ENCODE data around the gene M1AP. TPM values are rescaled to one million over a fixed set of nuclear protein-coding genes. Genes with fewer than 3 reads are reported as not detected.

The M1AP gene
- total RNA-seq, 1 donor from 2014 or later: 0.74 TPM

GRCh38 chr2:74548285-74548899 is 99.7 kb downstream of the M1AP start:
- Mint-ChIP-seq H3K36me3 (ENCODE audit: low read depth, unreplicated experiment) (peaks cover 15% of the 10 kb centered on the region), H3K27me3 (ENCODE audit: unreplicated experiment) (peaks cover 8% of the 10 kb centered on the region), H3K27ac (ENCODE audit: unreplicated experiment) (peak overlapping the region; percentile 45), H3K9me3 (ENCODE audit: unreplicated experiment) (no peaks in the 10 kb centered on the region), H3K4me1 (ENCODE audit: unreplicated experiment) (peaks cover 16% of the 10 kb centered on the region), H3K4me3 (ENCODE audit: unreplicated experiment) (peak overlapping the region; percentile 93)
- TF ChIP-seq CTCF (IDR thresholded peaks at IDR 0.05; ENCODE audit: unreplicated experiment): no peak
- no peak for DNase-seq (ENCODE audit: low spot score)

GRCh38 chr2:74546004-74546403 is 102.1 kb downstream of the M1AP start:
- H3K9me3 Mint-ChIP-seq (ENCODE audit: unreplicated experiment): no peaks in the 10 kb centered on the region
- H3K4me1 Mint-ChIP-seq (ENCODE audit: unreplicated experiment): peaks cover 10% of the 10 kb centered on the region
- peaks cover 4% of the 10 kb centered on the region for H3K36me3 Mint-ChIP-seq (ENCODE audit: low read depth, unreplicated experiment)
- peak overlapping the region; percentile 9 for H3K27ac Mint-ChIP-seq (ENCODE audit: unreplicated experiment)
- DNase-seq (ENCODE audit: low spot score): no peak
- H3K4me3 Mint-ChIP-seq (ENCODE audit: unreplicated experiment): no peak overlapping the region
- H3K27me3 Mint-ChIP-seq (ENCODE audit: unreplicated experiment): peaks cover 10% of the 10 kb centered on the region
- no peak for TF ChIP-seq CTCF (IDR thresholded peaks at IDR 0.05; ENCODE audit: unreplicated experiment)

GRCh38 chr2:74544634-74545033 is 103.5 kb downstream of the M1AP start:
- TF ChIP-seq CTCF (IDR thresholded peaks at IDR 0.05; ENCODE audit: unreplicated experiment): no peak
- H3K27ac Mint-ChIP-seq (ENCODE audit: unreplicated experiment): no peak overlapping the region
- no peaks in the 10 kb centered on the region for H3K9me3 Mint-ChIP-seq (ENCODE audit: unreplicated experiment)
- no peak overlapping the region for H3K4me3 Mint-ChIP-seq (ENCODE audit: unreplicated experiment)
- DNase-seq (ENCODE audit: low spot score): no peak
- peaks cover 10% of the 10 kb centered on the region for H3K27me3 Mint-ChIP-seq (ENCODE audit: unreplicated experiment)
- peaks cover 4% of the 10 kb centered on the region for H3K36me3 Mint-ChIP-seq (ENCODE audit: low read depth, unreplicated experiment)
- peaks cover 9% of the 10 kb centered on the region for H3K4me1 Mint-ChIP-seq (ENCODE audit: unreplicated experiment)

GRCh38 chr2:74542978-74543377 is 105.2 kb downstream of the M1AP start:
- no peak for TF ChIP-seq CTCF (IDR thresholded peaks at IDR 0.05; ENCODE audit: unreplicated experiment)
- Mint-ChIP-seq H3K27me3 (ENCODE audit: unreplicated experiment) (peaks cover 5% of the 10 kb centered on the region), H3K36me3 (ENCODE audit: low read depth, unreplicated experiment) (no peaks in the 10 kb centered on the region), H3K4me3 (ENCODE audit: unreplicated experiment) (no peak overlapping the region), H3K4me1 (ENCODE audit: unreplicated experiment) (peaks cover 1% of the 10 kb centered on the region), H3K27ac (ENCODE audit: unreplicated experiment) (no peak overlapping the region), H3K9me3 (ENCODE audit: unreplicated experiment) (no peaks in the 10 kb centered on the region)
- DNase-seq (ENCODE audit: low spot score): no peak

DNA sequence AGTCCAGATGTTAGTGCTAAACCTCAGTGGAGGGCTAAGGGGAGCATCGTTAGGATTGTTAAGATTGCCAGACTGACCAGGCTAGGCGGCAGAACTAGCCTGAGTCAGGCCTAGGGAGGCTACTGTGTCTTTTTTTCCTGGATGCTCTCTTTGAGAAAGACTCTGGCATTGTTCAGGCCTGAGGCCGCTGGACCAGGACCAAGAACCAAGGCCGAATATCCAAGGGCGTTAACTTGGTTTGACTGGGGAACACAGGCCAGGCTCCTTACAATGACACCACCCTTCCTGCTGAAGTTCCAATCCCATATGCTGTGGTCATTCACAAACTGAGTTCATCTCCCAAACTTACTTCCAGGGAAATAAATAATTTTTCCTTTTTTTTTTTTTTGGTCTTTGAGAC is 107.8 kb downstream of the M1AP start:
- H3K27me3 Mint-ChIP-seq (ENCODE audit: unreplicated experiment): peaks cover 5% of the 10 kb centered on the region
- no peak for DNase-seq (ENCODE audit: low spot score)
- no peak overlapping the region for H3K4me3 Mint-ChIP-seq (ENCODE audit: unreplicated experiment)
- no peaks in the 10 kb centered on the region for H3K4me1 Mint-ChIP-seq (ENCODE audit: unreplicated experiment)
- no peak for TF ChIP-seq CTCF (IDR thresholded peaks at IDR 0.05; ENCODE audit: unreplicated experiment)
- H3K9me3 Mint-ChIP-seq (ENCODE audit: unreplicated experiment): no peaks in the 10 kb centered on the region
- no peaks in the 10 kb centered on the region for H3K36me3 Mint-ChIP-seq (ENCODE audit: low read depth, unreplicated experiment)
- H3K27ac Mint-ChIP-seq (ENCODE audit: unreplicated experiment): no peak overlapping the region

Measured in endothelial cell (in vitro differentiated cells).